Sciatic nerve (tissue), 2 donors: Measurements from ENCODE around the gene KCNMA1. TPM values are rescaled to one million over a fixed set of nuclear protein-coding genes. Genes with fewer than 3 reads are reported as not detected.
"Not testable (repeated sequence)": the region's sequence is repeated elsewhere in the genome, so short reads cannot be mapped to it uniquely, and the experiment has no call there.

Source experiments
- ATAC-seq: fragments of 200-7000 bp; cut with Tn5 transposase; one replicate; pipeline ENCODE4 v1.9.1; 2020; ENCODE audit warnings: mild to moderate bottlenecking, moderate library complexity
- DNase-seq: peaks from one replicate; pipeline ENCODE4 v3.0.0-alpha.2; 2020; ENCODE audit warnings: low spot score
- intact Hi-C: fragments of 100-400 bp; cut with DNase I; formaldehyde crosslinking; loops from one replicate; pipeline ENCODE4 v1.14.2; 2022
- total RNA-seq: library from RNA; stranded (reverse); fragmentation: NEBNext Ultra II Directional; extraction: Animal tissue kit (Norgen Biotek cat#: 25700); gene quantifications from one replicate; pipeline ENCODE4 v1.2.1, GENCODE V29; 2021
- donor health status: DM: no; HTN: no; CAD: no.
- donor health status: DM: no; HTN: no; CAD: no.

KCNMA1 gene
- total RNA-seq, 1 donor from 2014 or later: 10.7 TPM

DNA sequence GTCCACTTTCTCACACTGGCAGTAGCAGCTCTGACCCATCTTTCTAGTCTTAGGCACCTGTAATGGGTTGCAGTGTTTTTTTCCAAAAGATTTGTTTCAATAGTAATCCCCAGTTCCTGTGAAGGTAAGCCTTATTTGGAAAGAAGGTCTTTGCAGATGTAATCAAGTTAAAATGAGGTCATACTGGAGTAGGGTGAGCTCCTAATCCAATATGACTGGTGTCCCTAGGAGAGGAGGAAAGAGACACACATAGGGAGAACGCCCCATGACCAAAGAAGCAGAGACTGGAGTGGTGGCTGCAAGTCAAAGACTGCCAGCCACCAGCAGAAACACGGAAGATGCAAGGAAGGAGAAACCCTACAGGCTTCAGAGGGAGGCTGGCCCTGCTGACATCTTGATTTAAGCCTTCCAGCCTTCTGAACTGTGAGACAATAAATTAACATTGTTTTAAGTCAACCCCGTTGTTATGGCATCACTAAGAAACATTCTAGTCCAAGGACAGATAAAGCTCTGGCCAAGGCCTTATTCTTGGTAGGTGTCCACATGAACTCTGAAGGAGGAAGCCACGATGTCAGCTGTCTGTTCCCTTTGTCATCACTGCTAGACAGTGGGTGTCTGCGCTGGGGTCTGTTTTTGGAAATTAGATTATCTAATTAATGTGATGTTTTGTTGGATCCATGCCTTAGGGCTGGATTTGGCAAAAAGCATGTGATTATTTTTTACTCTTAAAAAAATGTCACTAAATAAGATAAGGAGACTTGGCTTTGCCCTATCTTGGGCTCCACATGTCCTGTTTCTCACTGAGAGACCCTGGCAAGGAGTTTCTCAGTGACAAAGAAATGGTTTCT, 214.9 kb downstream of the KCNMA1 start:
- no peak for ATAC-seq
- intact Hi-C loops: no loop called here
- DNase-seq: no peak

DNA sequence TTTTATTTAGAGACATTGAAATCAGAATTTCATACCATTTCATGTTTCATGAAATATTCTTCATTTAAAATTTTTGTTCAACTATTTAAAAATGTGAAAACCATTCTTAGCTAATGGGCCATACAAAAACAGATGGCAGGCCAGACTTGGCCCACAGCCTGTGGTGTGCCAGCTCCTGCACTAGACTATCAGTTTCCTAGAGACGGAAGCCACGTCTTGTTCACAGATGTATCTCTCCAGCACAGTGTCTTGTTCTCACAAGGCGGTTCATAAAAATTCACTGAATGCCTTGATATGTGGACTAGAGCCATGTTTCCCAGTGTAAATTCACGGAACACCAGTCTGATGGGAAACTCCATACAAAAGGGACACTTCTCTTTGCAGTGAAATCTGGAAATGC, 216.0 kb downstream of the KCNMA1 start:
- ATAC-seq: no peak
- DNase-seq: no peak
- intact Hi-C loops: no loop called here

DNA sequence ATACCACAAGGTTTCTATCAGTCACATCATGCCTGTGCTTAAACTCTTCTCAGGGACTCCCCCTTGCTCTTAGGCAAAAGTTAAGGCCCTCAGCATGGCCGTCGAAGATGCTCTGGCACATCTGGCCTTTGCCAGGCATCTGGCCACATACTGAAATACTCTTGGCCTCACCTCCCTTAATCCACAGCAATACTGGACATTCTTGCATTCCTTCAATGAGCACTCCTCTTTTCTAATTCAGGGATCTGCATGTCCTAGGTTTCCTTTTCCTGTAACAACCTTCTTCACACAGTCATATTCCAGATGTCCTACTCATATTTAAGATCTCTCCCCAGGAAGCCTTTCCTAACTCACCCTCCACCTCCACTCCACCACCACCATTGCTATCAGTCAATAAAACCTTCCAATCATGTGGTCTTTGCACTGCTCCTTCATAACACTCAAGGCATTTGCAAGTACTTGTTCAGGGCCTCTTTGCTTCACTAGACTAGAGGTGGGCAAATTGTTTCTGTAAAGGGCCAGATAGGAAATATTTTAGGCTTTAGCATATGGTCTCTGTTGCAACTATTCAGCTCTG, 216.6 kb downstream of the KCNMA1 start:
- DNase-seq (no peak), ATAC-seq (no peak)
- intact Hi-C loops: no loop called here

DNA sequence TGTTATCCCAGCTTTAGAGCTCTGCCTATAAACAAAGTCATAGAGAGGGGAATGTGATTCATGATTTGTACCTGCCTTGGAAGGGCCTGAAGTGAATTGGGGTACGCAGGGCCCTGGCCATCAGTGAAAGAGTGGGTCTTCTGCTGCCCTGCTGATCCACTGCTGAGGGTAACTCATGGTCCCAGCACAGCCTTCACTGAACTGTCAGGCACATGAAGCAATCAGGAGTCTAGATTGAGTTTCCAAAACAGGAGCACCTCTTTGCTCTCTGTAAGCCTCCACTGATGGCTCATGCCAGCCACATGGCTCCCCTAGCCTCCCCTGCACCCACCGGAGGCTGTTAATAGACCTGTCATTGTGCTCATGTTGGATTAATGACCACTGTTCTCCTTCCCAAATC, 217.6 kb downstream of the KCNMA1 start:
- ATAC-seq: no peak
- intact Hi-C loops: no loop called here
- DNase-seq: no peak

DNA sequence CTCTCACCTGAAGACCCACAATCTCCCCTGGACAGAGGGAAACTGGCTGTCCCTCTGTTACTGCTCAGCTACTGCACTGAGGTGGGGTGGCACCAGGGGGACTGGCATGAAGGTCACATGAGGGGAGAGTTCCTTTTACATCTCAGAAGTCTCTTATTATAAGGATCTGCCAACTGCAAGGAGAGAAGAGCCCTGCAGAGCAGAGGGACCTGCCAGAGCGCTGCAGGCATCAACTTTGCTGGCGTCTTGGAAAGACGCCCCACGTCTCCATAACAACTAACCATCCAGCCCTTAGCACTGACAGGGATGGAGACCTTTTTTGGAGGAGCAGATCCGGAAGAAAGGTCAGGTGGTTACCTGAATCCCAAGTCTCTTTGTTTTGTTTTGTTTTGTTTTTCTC, 218.6 kb downstream of the KCNMA1 start:
- intact Hi-C loops: no loop called here
- no peak for ATAC-seq
- no peak for DNase-seq

DNA sequence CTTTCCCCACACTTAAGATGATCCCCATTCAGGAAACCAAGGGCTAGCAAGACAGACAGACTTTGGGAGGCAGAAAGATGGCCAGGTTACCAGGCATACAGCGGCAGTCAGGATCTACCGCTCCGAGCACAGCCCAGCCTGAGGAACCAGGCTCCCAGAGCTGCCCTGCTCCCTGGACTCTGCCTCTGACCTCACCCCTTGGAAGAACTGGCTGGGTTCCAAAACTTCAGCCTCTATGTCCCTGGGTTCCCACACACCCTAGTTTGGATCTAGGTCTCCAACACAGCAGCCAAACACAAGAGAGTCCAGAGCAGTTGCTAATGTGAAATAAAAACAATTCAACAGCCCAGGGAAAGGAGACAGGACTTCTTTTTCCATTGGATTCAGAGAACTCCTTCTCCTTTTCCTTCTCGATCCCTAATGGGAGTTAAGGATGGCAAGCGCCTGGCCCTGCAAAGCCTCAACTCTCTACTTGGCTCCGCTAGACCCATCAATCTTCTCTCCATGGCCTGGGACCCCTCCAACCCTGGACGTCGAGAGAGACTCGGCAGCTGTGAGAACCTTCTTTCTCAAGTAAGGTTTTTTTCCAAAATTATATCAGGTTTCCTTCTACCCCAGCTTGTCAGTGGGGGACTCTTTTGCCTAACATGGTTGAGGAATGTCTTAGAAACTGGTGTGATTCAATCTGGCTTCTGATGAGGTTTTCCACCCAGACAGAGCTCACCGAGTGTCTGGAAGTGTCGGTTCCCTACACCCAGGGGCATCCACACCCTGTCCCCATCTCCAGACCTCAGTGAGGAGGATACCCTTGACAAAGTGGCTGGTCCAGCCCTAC, 219.6 kb downstream of the KCNMA1 start:
- intact Hi-C loops: no loop called here
- no peak for DNase-seq

DNA sequence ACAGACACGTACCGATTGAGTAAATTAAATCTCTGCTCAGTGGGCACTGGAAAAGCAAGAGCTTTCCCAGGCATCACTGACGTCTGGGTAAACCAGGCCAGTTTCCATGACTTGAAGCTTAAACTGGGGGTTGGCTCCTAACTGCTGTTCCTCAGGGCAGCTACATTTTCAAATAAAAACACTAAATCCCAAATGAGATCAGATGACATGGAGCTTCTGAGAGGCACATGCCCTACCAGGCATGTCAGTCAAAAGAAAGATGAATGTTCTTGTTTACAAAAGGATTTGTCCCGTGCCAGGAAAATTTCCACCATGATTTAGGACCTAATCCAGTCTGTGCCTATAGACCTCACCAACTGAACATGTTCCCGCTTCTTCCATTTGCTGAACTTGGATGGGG, 220.2 kb downstream of the KCNMA1 start:
- intact Hi-C loops: no loop called here
- ATAC-seq (no peak), DNase-seq (no peak)

More for the DNA sequence above, 219.6 kb downstream of the KCNMA1 start:
- ATAC-seq: peak; percentile 83

DNA sequence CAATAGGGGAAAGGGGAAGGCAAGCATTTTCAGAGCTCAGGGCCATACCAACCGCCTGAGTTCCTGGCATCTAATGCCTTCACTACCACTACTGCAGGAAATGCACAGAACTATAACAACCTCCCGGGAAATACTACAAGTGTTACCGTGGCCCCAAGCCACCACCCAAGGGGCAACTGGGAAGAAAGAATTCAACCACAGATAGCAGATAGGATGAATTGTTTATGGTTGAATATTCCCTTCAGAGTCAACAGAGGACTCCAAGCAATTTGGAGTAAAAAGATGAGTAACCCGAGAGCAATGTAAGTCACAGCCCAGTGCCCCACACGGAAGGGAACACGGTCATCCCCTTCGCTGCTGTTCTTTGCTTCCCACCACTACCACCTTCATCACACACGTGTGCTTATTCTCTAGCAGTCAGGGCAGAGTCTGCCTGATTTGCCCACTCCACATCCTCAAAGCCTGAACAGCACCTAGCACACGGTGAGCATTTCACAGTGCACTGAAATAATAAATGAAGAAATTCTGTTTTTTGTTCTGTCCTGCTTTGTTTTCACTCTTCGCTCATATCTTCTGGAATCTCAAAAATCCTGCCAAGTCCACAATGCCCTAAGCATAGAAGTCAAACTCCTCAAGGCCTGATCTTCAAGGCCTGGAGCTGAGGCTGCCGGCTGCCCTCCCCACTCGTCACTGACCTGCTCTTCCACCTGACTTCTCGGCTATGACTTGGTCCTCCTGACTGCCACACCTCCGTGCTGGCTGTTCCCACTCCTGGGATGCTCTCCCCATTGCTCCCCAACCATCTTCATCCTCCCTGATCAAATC, 221.1 kb downstream of the KCNMA1 start:
- intact Hi-C loops: no loop called here
- ATAC-seq (peak; percentile 23), DNase-seq (no peak)

DNA sequence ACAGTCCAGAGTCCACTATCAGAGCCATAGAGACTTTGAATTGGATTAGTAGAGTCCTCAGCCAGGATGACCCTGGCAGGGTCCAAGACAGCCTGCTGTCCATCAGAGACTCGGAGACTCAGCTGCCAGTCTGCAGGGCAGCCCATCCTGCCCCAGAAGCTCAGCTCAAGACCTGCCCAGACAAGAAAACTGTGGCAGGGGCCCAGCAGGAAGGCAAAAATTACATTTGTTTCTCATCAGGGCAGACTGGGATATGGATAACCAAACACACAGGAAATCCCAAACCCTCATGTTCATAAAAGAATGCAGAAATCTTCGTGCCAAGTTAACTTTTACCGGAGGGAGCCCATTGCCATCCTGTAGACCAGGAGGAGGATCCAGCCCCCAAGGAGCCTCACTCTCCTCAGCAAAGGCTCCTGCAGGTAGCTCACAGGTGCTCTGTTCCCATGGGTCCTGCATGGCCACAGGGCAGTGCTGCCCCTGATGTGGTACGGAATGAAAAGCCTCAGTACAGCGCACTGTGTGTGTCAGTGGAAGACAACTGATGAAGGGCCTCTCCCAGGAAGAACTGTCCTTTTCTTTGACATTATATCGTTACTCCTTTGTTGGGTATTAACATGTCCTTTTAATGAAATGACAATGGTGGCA, 222.2 kb downstream of the KCNMA1 start:
- no peak for ATAC-seq
- intact Hi-C loops: no loop called here
- DNase-seq: no peak

DNA sequence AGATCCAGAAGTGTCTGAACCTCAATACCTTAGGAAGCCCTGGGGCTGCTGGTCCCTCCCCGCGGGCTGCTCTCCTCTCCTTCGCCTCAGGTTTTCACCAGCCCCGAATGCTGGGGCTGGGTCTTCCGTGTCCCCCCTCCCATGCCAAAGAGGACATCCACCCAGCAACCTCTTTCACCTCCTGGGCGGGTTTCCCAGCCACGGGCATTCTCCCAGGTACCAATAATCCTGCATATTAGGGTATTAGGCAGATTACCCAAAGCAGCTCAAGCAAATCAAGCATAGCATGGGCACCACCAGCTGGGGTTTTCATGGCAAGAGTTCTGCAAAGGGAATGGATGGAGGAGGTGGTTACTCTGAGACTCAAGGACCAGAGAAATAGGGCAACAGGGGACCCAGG, 224.4 kb downstream of the KCNMA1 start:
- intact Hi-C loops: no loop called here
- ATAC-seq: no peak
- no peak for DNase-seq

DNA sequence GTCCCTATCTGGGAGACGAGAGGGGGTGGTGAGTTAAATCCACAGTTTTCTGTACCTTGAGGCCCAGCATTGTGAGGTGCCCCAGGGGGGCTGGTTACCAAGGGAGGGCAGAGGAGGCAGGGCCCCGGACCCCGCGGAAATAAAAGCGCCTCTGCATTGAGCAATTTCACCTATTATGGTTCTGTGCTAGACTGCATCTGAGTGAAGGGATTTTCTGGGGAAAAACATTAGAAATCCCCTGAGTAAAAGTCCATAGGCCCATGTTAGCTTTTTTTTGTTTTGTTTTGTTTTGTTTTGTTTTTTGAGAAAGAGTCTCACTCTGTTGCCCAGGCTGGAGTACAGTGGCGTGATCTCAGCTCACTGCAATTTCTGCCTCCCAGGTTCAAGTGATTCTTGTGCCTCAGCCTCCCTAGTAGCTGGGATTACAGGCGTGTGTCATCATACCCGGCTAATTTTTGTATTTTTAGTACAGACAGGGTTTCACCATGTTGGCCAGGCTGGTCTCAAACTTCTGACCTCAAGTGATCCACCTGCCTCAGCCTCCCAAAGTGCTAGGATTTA, 225.0 kb downstream of the KCNMA1 start:
- intact Hi-C loops, DNase-seq, ATAC-seq: not testable (repeated sequence)

DNA sequence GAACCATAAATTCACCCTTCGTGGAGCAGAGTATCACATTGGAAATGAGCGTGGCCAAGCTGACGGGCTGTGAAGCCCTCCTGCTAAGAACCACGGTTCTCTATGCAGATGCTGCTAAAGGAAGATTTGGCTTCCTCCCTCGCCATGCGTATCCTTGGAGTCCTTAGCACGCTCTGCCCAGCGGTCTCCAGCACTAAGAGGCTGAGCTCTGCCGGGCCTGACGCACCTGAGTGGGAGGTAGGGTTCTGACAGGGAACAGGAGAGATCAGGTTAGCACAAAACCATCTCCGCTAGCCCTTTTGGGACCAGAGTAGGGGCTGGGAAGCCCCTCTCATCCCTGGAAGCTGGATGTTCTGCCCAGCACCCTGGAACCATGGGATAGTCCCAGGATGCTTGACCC, 225.8 kb downstream of the KCNMA1 start:
- intact Hi-C loops: no loop called here
- no peak for ATAC-seq

DNA sequence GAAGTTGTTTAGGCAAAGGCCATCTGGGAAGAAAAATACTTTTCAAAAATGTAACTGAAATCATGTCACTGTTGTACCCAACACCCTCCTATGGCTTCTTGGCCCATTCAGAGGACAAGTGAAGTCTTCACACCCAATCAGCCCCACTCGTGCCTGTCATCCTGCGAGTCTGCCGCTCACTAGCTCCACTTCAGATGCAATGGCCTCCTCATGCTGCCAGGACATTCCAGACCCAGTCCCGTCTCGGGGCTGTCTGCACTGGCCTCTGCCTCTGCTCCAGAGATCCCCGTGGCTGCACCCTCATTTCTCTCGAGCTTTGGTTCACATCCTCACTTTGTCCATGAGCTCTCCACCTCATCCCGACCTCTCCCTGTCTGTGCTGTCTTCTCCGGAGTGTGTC, 227.1 kb downstream of the KCNMA1 start:
- intact Hi-C loops: no loop called here
- no peak for DNase-seq
- ATAC-seq: no peak

More for the DNA sequence above, 225.8 kb downstream of the KCNMA1 start:
- DNase-seq: no peak

DNA sequence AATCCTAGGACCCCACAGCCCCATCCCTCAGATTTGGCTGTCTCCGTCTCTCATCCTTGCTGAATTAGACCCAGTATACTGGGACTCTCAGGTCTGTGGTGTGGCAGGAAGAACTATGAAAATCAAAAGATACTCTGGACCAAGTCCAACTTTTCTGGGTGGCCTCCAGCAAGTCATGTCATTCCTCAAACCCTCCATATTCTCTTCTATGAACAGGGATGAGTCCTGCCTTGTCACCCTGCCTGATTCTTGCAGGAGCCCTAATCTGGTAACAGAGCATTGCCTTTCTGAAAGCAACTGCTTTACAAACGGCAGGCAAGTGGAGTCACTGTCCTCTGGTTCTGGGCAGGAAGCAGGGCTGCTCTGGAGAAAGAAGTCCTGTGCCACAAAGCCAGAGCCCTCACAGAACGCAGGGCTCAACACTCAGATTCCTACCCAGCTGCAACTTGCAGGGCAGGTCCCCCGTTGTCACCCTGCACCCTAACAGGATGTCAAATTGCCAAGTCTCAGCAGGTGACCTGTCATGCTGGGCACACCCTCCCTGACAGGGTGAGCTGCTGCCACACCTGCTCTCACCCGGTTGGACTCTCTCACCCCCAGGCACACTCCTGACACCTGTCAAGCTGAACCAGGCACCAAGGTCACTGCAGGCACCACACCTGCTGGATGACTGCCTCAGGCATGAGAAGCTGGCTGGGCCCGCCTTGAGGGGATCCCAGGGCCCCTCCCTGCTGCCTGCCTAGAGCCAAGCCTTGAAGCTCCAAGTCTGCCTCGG, 227.7 kb downstream of the KCNMA1 start:
- no peak for ATAC-seq
- intact Hi-C loops: no loop called here
- DNase-seq: no peak

DNA sequence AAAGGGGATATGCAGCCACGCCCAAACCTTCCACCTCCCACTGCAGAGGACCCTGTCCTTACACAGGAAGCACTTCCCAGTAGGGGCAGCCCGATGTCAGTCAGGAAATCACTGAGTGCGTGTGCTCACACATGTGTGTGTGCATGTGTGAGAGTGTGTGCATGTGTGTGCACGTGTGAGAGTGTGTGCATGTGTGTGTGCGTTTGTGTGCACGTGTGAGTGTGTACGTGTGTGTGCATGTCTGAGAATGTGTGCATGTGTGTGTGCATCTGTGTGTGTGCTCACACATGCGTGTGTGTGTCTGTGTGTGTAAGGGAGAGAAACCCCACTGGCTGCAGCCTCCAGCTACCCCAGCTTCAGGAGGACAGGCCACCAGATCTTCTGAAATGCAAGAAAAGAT, 229.3 kb downstream of the KCNMA1 start:
- intact Hi-C loops: no loop called here
- ATAC-seq (no peak), DNase-seq (no peak)

DNA sequence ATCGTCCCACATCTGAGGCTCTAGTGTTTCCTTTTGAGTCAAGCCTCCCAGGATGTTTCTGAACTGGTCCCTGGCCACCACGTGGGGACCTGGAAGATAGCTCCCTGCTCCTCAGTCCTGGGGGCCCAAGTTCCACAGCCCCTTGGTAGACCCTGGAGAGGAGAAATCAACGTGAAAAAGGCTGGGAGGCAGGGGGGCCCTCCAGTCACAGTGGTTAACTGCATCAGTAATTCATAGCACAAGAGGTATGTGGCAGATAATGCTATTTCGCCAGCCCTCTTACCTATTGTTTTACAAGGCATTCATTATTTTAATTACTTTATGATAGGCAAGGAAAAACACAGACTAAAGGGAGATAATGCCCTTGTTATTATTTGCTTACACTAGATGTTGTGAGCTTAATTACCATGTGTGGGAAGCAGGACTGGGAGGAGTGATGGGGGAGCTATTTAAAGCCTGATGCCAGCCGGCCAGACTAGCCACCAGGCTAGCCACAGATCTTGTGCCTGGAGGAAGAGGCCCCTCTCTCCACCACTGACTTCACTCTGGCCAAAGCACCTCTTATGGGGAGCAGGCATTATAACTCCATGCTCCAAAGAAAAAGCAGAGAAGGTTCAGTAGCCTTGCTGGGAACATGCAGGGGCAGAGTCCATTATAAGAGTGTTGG, 230.7 kb downstream of the KCNMA1 start:
- intact Hi-C loops: no loop called here
- no peak for DNase-seq
- ATAC-seq: no peak

DNA sequence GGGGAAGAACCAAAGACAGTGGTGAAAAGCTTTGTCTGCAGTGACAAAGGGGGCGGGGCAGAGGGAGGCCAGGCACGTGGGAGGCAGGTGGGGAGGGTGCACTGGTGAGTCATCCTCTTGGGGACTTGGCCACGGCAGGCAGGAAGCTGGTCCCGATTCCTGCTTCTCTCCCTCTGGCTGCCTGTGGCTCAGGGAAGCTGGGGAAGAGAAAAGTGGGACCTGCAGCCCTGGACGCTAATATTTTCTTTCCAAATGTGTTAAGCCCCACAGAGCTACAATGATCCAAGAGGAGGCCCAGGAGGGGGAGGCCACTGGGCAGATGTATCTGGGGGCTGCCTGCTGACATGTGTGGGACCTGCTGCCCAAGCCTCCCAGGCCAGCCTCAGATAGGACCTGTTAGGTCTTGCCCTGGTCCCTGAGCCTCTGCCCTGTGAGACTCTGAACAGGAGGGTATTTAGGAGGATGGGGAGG, 231.8 kb downstream of the KCNMA1 start:
- intact Hi-C loops: no loop called here
- ATAC-seq: peak; percentile 46
- no peak for DNase-seq
